NB4 (cell line): ENCODE data around the gene GPRC5A.

Experiments used
- DNase-seq: peaks from one replicate; pipeline ENCODE4 v3.0.0; 2010; ENCODE audit warnings: low read depth
- H3K4me3 ChIP-seq: one replicate; pipeline ENCODE4 v1.5.1; 2011; ENCODE audit warnings: mild to moderate bottlenecking, low read depth, low read length, moderate library complexity
- MYC ChIP-seq: IDR thresholded peaks from 2 replicates; pipeline ENCODE4 v1.6.1; 2011; ENCODE audit warnings: low read depth, low read length
- POLR2A ChIP-seq: IDR thresholded peaks from 2 replicates; pipeline ENCODE4 v1.6.1; 2011; ENCODE audit warnings: mild to moderate bottlenecking; ENCODE audit not compliant: insufficient read length; ENCODE audit errors: extremely low read depth
- TF ChIP-seq, protein P1 (sequence below): IDR thresholded peaks from 2 replicates; pipeline ENCODE4 v1.6.1; 2011; ENCODE audit warnings: low read depth, low read length
- TF ChIP-seq, protein P2 (sequence below): IDR thresholded peaks from one replicate; pipeline ENCODE4 v1.5.1; 2012; ENCODE audit warnings: low read depth, low read length

The GPRC5A gene

DNA sequence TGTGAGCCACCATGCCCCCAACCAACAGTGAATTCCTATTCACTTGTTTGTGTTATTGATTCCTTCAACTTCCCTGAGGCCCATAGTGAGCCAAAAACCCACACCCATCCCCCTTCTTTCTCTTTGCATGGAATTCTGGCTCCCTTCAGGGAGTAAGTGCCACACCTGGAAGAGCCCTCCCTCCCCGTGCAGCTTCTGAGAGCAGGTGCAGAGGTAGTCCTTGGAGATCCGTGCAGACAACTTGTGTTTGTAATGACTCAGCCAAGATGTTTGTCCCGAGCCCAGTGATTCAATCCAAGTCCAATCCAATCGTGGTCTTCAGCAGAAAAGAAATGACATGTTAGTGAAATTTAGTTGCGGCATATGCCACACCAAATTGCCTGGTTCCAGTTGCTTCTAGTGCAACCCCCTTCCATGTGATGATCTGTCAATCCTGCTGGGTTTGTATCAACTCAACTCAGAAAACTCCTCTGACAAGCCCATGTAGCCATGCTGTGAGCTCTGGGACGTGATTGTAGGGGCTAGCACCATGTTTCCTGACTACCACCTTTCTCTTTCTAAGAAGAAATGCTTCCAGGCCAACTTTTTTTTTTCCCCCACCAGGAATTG, 27.5 kb downstream of the GPRC5A start:
- no peak for DNase-seq
- TF ChIP-seq POLR2A (no peak), MYC (no peak)
- TF ChIP-seq, protein P1, sequence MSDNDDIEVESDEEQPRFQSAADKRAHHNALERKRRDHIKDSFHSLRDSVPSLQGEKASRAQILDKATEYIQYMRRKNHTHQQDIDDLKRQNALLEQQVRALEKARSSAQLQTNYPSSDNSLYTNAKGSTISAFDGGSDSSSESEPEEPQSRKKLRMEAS: no peak
- TF ChIP-seq, protein P2, sequence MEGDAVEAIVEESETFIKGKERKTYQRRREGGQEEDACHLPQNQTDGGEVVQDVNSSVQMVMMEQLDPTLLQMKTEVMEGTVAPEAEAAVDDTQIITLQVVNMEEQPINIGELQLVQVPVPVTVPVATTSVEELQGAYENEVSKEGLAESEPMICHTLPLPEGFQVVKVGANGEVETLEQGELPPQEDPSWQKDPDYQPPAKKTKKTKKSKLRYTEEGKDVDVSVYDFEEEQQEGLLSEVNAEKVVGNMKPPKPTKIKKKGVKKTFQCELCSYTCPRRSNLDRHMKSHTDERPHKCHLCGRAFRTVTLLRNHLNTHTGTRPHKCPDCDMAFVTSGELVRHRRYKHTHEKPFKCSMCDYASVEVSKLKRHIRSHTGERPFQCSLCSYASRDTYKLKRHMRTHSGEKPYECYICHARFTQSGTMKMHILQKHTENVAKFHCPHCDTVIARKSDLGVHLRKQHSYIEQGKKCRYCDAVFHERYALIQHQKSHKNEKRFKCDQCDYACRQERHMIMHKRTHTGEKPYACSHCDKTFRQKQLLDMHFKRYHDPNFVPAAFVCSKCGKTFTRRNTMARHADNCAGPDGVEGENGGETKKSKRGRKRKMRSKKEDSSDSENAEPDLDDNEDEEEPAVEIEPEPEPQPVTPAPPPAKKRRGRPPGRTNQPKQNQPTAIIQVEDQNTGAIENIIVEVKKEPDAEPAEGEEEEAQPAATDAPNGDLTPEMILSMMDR: no peak
- H3K4me3 ChIP-seq: no peak overlapping the region

DNA sequence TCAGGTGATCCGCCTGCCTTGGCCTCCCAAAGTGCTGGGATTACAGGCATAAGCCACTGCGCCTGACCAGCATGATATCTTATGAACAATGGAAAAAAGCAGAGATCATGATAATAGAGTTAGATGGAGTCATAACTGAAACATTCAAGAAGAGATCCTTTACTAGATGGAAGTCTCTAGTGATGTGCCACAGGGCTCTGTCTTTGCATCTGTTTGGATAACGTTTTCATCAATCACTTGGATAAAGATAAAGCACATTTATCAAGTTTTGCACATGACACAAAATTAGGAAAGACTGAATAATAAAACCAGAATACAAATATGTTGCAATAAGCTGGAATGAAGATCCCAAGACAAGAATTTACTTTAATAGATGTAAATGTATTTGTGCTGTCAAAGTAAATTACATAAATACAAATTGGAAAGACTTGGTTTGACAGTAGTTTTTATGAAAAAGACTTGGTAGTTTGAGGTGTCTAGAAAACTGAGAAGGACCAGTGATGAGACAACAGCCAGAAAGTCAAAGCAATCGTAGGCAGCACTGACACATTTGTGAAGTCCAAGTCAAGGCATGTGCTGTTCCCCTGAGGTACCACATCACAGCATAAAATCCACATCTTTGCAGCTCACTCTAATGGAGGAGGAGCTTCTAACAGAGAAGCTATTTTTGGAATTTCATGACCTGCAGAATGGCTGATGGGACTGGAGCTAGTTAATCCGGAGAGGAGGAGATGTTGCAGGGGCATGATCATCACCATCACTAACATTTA, 28.5 kb downstream of the GPRC5A start:
- TF ChIP-seq MYC (no peak), POLR2A (no peak)
- TF ChIP-seq, protein P2: no peak
- TF ChIP-seq, protein P1: no peak
- H3K4me3 ChIP-seq: no peak overlapping the region
- no peak for DNase-seq

DNA sequence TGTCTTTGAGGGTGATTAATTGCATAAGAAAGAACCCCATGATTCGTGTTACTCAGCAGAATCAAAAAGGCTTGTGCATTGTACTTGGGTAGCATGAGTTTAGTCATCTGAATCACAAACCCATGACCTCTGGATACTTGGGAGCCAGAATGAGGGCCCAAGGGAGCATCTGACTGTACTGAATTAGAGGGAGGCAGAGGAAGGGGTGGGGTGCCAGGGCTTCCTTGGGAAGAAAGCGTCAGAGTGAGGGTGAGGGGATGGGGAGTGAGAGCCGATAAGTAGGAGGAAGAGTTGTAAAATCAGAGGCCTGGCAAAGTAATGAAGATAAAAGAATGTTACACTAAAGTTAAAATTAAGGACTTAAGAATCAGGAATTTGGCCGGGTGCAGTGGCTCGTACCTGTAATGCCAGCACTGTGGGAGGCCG, 30.8 kb downstream of the GPRC5A start:
- no peak for TF ChIP-seq MYC
- TF ChIP-seq, protein P1: no peak
- no peak for TF ChIP-seq POLR2A
- TF ChIP-seq, protein P2: no peak
- H3K4me3 ChIP-seq: no peak overlapping the region
- no peak for DNase-seq

DNA sequence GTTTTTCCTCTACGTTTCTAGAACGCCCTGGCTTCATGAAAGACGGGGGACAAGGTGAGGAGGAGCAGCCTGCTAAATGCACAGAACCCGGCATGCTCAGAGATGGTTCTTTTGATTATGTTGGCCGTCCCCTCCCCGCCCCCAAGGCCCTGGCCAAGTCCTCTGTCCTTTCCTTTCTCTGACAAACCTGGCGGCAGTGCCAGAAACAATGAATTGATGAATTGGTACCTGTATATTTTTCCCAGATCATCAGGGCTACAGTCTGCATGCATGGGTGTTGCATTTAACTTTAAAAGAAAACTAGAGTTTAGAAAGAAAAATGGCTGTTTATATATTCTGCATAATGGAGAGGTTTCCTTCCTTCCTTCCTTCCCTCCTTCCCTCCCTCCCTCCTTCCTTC, 31.6 kb downstream of the GPRC5A start:
- DNase-seq: no peak
- no peak overlapping the region for H3K4me3 ChIP-seq
- TF ChIP-seq, protein P2: no peak
- no peak for TF ChIP-seq MYC
- TF ChIP-seq, protein P1: no peak
- no peak for TF ChIP-seq POLR2A

DNA sequence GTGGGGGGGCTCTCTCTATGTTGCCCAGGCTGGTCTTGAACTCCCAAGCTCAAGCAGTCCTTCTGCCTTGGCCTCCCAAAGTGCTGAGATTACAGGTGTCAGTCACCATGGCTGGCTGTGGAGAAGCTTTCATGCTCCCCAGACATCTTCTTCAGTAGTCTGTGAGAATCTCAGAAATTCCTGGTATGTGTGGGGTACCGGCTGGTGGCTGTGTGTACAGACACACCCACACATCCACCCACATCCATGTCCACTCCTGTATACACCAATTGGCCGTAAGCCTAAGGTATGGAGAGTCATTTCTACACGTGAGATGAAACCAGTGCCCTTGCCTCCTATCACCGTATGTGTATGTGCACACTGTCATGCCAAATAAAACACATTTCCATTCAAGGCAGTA, 32.8 kb downstream of the GPRC5A start:
- DNase-seq: no peak
- H3K4me3 ChIP-seq: no peak overlapping the region
- TF ChIP-seq MYC (no peak), POLR2A (no peak)
- TF ChIP-seq, protein P1: no peak
- TF ChIP-seq, protein P2: no peak
